Upper lobe of left lung (tissue), 6 donors: ENCODE data around the gene MYOZ1. TPM values are rescaled to one million over a fixed set of nuclear protein-coding genes. Genes with fewer than 3 reads are reported as not detected.

ENCODE experiments used
- ATAC-seq, 2 donors: fragments of 200-7000 bp; cut with Tn5 transposase; one replicate each; pipeline ENCODE4 v1.9.1; 2022; ENCODE audit warnings: mild to moderate bottlenecking in 2 of 2, moderate library complexity in 2 of 2; ENCODE audit not compliant: low FRiP score in 2 of 2
- DNase-seq, 2 donors: peaks; one replicate each; pipeline ENCODE4 v3.0.0-alpha.2; 2019 to 2020
- H3K27ac ChIP-seq, 4 donors: fragments of 200-600 bp; sonication (generic); one replicate each; pipeline ENCODE4 v1.5.1; 2016 to 2019
- H3K27me3 ChIP-seq, 4 donors: fragments of 200-600 bp; sonication (generic); one replicate each; pipeline ENCODE4 v1.5.1; 2017 to 2019
- H3K36me3 ChIP-seq, 4 donors: fragments of 200-600 bp; sonication (generic); one replicate each; pipeline ENCODE4 v1.5.1; 2016 to 2019
- H3K4me1 ChIP-seq, 4 donors: fragments of 200-600 bp; sonication (generic); one replicate each; pipeline ENCODE4 v1.5.1; 2018 to 2019
- H3K4me3 ChIP-seq, 4 donors: fragments of 200-600 bp; sonication (generic); one replicate each; pipeline ENCODE4 v1.5.1; 2017 to 2019; ENCODE audit warnings: mild to moderate bottlenecking in 2 of 4, moderate library complexity in 1 of 4
- H3K9me3 ChIP-seq, 4 donors: fragments of 200-600 bp; sonication (generic); one replicate each; pipeline ENCODE4 v1.5.1; 2018 to 2019
- CTCF ChIP-seq, 6 experiments: fragments of 450-650 bp in 4 of 6; fragments of 200-600 bp in 2 of 6; sonication (generic) in 2 of 6; IDR thresholded peaks; one replicate each; pipeline ENCODE4 v1.5.1; 2016 to 2019; ENCODE audit warnings: antibody characterized with exemption in 6 of 6
- EP300 ChIP-seq, 4 donors: sonication (generic); formaldehyde crosslinking; IDR thresholded peaks; one replicate each; pipeline ENCODE4 v1.5.1; 2017; ENCODE audit warnings: antibody characterized with exemption in 4 of 4, control low read depth in 2 of 4
- POLR2A ChIP-seq, 4 donors: fragments of 450-650 bp; IDR thresholded peaks; one replicate each; pipeline ENCODE4 v1.5.1; 2016 to 2017; ENCODE audit warnings: antibody characterized with exemption in 4 of 4, mild to moderate bottlenecking in 2 of 4
- POLR2AphosphoS5 ChIP-seq, 2 donors: sonication (generic); formaldehyde crosslinking; IDR thresholded peaks; one replicate each; pipeline ENCODE4 v1.5.1; 2017; ENCODE audit warnings: antibody characterized with exemption in 2 of 2
- WGBS, 2 donors: methylation state at CpG; one replicate each; pipeline ENCODE4 v1.1.5; 2017 to 2018; 5-methylcytosine and 5-hydroxymethylcytosine counted together
- total RNA-seq, 6 donors: library from RNA; depleted of rRNA in 4 of 6; stranded (reverse); fragments of >200 nt in 4 of 6; gene quantifications; one replicate each; pipeline versions ENCODE4 v1.1.0 to v1.2.1, GENCODE V29; 2016 to 2021
- donor health status: DM: no; HTN: no; CAD: no; lungs with moderate emphysema.
- donor health status: DM: no; HTN: yes; CAD: no; lungs with severe emphysema.

MYOZ1 gene
- total RNA-seq, 6 donors from 2014 or later, result 0.46 to 3.5 (median 2.6) TPM; not detected in 3

DNA sequence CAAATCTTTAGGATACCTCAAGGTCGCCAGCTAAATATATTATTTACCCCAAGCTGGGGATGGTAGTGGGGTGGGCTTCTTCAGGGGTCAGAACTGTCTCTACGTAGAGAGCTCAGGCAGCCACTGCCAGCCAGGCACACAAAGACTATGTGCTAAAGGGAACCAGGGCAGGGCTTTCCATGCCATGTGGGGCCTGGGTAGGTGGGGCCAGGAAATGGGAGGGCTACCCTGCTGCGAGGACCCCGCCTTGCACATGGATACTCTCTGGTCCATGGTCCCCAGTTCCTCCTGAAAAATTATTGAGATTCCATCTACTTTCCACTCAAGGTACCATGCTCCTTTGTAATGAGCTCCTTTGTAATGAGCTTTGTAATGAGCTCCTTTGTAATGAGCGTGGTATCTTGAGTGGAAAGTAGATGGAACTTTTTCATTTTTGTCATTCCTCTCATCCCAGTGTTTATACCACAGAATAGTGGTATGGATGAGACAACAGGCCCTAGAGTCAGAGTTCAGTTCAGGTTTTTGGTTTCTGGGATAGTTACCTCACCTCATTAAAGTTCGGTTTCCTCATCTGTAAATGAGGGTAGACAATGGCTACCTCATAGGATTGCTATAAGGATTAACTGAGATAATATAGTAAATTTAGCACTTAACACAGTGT lies 8.7 kb upstream of the MYOZ1 start:
- Histone ChIP-seq H3K27ac (no peak overlapping the region), H3K27me3 (no peaks in the 10 kb centered on the region), H3K4me3 (no peak overlapping the region), H3K9me3 (no peaks in the 10 kb centered on the region), H3K36me3 (no peaks in the 10 kb centered on the region), H3K4me1 (peaks cover 4 to 25% (median 16%) of the 10 kb centered on the region in 4 donors)
- WGBS, 2 donors, result 85 to 90% methylated on average over 6 of the region's 6 CpGs
- ATAC-seq (no peak), DNase-seq (no peak)
- TF ChIP-seq CTCF (IDR thresholded peaks at IDR 0.05) (no peak), POLR2A (IDR thresholded peaks at IDR 0.05) (no peak), EP300 (IDR thresholded peaks at IDR 0.05) (no peak), POLR2AphosphoS5 (IDR thresholded peaks at IDR 0.05) (no peak)

- no peak overlapping the region for H3K4me3 ChIP-seq
- peaks cover 4 to 28% (median 16%) of the 10 kb centered on the region in 4 donors for H3K4me1 ChIP-seq
- H3K36me3 ChIP-seq, result no peaks in the 10 kb centered on the region
- H3K27ac ChIP-seq, result peak overlapping the region in 2 of 4 donors; percentile 30 to 68
- H3K9me3 ChIP-seq, result no peaks in the 10 kb centered on the region
- DNase-seq (no peak), ATAC-seq (no peak)
- WGBS, 2 donors, result 79 to 84% methylated on average over 4 of the region's 4 CpGs
- TF ChIP-seq EP300 (IDR thresholded peaks at IDR 0.05) (no peak), CTCF (IDR thresholded peaks at IDR 0.05) (no peak), POLR2A (IDR thresholded peaks at IDR 0.05) (no peak), POLR2AphosphoS5 (IDR thresholded peaks at IDR 0.05) (no peak)
- H3K27me3 ChIP-seq, result no peaks in the 10 kb centered on the region
Measured at GRCh38 chr10:73648975-73649829, 7.9 kb upstream of the MYOZ1 start.

DNA sequence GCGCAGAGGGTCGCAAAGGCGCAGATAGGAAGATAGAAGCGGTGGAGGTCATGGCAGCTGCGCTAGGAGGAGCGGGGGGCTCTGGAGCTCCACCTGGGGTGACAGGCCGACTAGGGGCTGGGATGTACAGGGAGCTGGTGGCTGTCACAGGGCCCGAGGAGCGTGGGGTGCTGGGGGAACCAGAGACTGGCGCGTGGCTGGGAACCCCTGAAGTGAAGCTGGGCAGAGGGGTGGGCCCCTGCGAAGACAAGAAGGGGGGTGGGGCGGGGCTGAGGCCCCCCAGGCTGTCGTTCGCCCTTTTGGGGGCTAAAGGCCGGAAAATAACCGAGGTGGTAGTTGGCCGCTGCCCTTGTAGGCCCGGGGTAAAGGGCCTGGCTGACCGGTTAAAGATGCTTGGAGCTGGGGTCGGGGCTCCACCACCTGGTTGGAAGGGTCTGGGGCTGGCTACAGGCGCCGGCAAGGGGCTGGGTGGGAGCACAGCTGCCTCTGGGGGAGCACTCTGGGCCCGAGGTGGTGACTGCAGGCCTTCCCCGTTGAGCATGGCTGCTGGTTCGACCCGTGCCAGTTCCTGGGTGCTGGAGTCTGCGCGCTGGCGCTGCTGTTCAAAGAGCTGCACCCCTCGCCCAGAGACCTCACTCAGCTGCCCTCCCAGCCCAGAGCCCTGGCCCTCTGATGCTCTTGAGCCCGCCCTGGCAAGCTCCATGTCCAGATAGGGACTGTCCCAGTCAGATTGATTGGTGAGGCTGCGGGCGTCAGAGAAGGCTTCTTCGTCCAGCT lies 6.8 kb upstream of the MYOZ1 start:
- H3K4me1 ChIP-seq, result peaks cover 8 to 34% (median 18%) of the 10 kb centered on the region in 4 donors
- WGBS, 2 donors, result 37 to 41% methylated on average over 20 to 27 of the region's 35 CpGs
- TF ChIP-seq CTCF (IDR thresholded peaks at IDR 0.05) (no peak), POLR2AphosphoS5 (IDR thresholded peaks at IDR 0.05) (no peak), POLR2A (IDR thresholded peaks at IDR 0.05) (no peak), EP300 (IDR thresholded peaks at IDR 0.05) (no peak)
- H3K36me3 ChIP-seq, result no peaks in the 10 kb centered on the region
- H3K9me3 ChIP-seq, result no peaks in the 10 kb centered on the region
- DNase-seq, result peak in 1 of 2 donors; percentile 75
- ATAC-seq, result peak in 1 of 2 donors; percentile 47
- peak overlapping the region; percentile 59 to 73 (median 66) for H3K4me3 ChIP-seq
- no peaks in the 10 kb centered on the region for H3K27me3 ChIP-seq
- peak overlapping the region; percentile 30 to 68 (median 56) for H3K27ac ChIP-seq

- peak; percentile 62 to 89 for DNase-seq
Measured at GRCh38 chr10:73647211-73647874, 6.1 kb upstream of the MYOZ1 start.

More at GRCh38 chr10:73647211-73647874, 6.1 kb upstream of the MYOZ1 start:
- Histone ChIP-seq H3K4me1 (peaks cover 8 to 34% (median 18%) of the 10 kb centered on the region in 4 donors), H3K4me3 (peak overlapping the region; percentile 59 to 73 (median 66)), H3K27ac (peak overlapping the region; percentile 20 to 68 (median 56)), H3K36me3 (no peaks in the 10 kb centered on the region), H3K9me3 (no peaks in the 10 kb centered on the region), H3K27me3 (no peaks in the 10 kb centered on the region)
- WGBS, 2 donors, result 11 to 58% methylated on average over 7 to 27 of the region's 32 CpGs
- TF ChIP-seq POLR2AphosphoS5 (IDR thresholded peaks at IDR 0.05), result no peak
- TF ChIP-seq POLR2A (IDR thresholded peaks at IDR 0.05), result no peak
- no peak for TF ChIP-seq EP300 (IDR thresholded peaks at IDR 0.05)
- no peak for TF ChIP-seq CTCF (IDR thresholded peaks at IDR 0.05)
- peak; percentile 72 to 75 for ATAC-seq
